HG03095 (cell line): ENCODE measurements around the gene SMIM44.

Experiments used
- ATAC-seq: cut with Tn5 transposase; IDR thresholded peaks from one replicate; pipeline ENCODE4 v1.9.1; 2021; ENCODE audit warnings: moderate library complexity; ENCODE audit not compliant: unreplicated experiment

Gene SMIM44

DNA sequence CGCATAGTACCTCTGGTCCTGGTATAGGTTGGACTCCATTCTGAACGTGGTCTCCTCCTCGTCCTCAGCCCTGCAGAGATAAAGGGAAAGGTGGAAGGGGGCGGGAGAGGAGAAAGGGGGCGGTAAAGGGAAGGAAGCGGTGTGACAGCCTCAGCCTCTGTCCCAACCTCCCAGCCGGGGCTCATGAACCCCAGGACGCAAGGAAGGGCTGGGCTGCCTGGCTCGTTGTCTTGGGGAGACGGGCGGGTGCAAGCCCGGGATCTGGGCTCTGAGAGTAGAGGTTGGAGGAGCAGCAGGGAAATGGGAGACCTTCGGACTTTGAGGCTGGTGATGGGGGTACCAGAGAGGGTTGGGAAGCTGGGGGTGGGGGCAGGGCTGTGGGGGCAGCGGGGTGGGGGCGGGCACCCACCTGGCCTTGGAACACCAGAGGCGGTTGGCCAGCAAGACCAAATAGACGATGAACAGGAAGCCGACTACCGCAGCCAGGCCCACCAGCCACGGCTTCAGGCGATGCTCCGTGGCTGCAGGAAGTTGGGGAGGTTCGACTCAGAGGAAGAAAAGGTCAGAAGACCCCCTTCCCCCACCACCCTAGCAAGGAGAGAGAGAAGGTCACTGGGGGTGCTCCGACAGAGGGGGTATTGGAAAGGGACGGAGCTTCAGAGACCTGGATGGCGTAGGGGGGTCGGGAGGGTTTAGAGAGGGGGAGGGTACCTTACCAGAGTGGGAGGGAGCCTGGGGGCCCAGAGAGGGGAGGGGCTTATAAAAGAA is 4.6 kb downstream of the SMIM44 start:
- no peak for ATAC-seq

DNA sequence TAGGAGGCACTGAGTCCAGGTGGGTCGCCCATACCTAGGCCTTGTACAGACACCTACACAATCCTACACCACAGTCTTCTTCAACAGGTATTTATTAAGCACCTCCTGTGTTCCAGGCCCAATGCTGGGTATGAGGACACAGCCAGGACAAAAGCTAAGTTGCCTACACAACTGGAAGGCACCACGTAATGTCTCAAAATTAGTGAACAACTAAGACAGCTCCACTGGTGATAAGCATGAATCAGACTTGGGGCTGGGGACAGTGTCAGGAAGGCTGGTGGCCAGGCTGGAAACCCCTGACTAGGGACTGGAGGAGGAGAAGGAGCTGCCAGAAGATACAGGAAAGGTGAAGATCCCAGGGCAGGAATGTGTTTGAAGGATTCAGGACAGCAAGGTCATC is 5.3 kb downstream of the SMIM44 start:
- no peak for ATAC-seq

DNA sequence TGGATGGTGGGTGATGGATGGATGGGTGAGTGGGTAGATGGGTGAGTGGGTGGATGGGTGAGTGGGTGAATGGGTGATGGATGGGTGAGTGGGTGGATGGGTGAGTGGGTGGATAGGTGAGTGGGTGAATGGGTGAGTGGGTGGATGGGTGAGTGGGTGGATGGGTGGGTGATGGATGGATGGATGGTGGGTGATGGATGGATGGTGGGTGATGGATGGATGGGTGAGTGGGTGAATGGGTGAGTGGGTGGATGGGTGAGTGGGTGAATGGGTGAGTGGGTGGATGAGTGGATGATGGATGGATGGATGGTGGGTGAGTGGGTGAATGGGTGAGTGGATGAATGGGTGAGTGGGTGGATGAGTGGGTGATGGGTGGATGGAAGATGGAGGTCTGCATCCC is 5.7 kb downstream of the SMIM44 start:
- ATAC-seq: no peak

DNA sequence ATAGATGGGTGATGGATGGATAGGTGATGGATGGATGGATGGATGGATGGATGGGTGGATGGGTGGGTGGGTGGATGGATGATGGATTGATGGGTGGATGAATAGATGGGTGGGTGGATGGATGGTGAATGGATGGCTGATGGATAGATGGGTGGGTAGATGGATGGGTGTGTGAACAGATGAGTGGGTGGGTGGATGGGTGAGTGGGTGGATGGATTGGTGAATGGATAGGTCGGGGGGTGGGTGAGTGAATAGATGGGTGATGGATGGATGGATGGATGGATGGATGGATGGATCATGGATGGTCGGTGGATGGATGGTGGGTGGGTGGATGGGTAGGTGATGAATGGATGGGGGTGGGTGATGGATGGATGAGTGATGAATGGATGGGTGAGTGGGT is 6.4 kb downstream of the SMIM44 start:
- ATAC-seq: no peak

DNA sequence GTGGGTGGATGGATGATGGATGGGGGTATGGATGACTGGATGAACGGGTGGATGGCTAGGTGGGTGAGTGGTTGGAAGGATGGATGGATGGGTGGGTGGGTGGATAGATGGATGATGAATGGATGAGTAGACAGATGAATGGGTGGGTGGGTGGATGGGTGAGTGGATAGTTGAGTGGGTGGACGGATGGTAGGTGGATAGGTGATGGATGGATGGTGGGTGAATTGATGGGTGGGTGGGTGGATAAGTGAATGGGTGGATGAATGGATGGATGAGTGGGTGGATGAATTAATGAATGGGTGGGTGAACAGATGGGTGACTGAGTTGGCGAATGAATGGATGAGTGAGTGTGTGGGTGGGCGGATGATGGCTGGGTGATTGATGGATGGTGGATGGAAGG is 7.8 kb downstream of the SMIM44 start:
- no peak for ATAC-seq

DNA sequence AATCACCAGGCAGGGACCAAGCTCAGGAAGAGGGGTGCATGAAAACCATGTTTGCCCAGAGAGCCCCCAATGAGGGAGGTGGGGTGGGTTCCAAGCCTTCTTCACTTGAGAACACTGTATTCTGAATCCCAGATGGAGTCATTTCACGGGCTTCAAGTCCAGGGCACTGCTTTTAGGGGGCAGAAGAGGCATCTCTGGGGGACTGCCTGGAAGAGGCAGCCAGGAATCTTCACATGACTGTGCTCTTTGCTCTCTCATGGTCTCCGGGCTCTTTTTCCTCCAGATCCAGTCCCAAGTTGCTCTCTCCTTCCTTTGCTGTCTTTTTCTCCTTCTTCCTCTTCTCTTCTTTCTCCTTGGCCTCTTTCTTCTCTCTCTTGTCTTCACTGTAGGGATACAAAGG is 8.6 kb downstream of the SMIM44 start:
- ATAC-seq: no peak

DNA sequence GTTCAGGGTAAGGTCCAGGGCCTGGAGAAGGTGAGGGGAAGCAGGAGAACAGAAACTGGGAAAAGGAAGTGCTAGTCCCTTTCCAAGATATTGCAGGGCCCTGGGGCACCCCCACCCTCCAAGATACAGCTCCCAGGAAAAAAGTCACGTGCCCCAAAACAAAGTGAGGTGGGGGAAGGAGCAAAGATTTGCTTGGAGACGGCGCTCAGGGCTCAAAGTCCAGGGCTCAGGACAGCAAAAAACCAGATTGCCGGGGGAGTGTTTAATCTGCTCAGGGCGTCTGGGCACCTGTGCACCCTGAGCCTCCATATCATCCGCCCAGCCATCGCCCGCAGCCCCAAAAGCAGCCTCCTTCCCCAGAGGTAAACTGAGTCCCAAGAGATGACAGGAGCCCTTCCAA is 9.2 kb downstream of the SMIM44 start:
- no peak for ATAC-seq

DNA sequence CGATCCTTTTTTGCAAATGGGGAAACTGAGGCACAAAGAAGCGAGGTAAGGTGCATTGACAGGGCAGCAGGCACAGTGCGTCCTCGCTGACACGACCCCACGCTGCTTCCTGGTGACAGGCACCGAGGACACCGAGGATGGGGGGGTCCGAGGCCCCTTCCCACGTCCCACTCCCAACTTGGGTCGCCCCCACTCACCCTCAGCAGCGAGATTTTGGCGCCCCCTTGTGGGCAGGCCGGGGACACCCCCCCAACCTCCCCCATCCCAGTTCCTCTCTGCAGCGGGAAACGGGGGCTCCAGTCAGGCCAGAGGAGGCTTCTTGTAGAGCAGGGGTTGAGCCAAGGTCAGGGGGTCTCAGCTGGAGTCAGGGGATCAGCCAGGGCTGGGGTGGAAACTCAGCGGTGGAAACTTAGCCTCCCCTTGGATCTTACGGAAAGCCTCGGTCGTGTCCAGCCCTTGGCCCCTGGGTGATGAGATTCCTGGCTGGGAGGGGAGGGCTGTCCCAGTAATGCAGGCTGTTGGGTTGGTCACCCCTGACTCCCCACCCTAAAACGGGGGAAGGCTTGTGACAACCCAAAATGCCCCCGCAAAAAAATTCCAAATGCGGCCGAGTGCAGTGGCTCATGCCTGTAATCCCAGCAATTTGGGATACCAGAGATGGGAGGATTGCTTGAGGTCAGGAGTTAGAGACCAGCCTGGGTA is 11.1 kb downstream of the SMIM44 start:
- no peak for ATAC-seq

DNA sequence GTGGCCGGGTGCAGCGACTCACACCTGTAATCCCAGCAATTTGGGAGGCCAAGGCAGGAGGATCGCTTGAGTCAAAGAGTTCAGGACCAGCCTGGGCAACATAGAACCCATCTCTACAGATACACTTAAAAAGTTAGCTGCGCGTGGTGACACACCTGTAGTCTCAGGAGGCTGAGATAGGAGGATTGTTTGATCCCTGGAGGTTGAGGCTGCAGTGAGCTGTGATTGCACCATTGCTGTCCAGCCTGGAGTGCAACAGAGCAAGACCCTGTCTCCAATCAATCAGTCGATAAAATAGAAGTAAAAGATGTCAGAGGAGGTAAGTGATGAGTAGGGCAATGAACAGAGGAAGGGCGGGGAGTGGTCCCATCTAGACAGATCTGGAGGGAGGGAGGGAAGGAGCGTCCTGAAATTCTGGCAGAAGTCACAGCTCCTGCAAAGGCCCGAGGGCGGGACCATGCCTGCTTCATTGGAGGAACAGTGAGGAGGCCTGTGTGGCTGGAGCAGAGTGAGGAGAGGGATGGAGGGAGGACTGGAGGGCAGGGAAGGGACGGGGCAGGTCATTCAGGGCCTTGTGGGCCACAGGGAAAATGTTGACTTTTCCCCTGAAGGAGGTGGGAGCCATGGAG is 12.6 kb downstream of the SMIM44 start:
- no peak for ATAC-seq

DNA sequence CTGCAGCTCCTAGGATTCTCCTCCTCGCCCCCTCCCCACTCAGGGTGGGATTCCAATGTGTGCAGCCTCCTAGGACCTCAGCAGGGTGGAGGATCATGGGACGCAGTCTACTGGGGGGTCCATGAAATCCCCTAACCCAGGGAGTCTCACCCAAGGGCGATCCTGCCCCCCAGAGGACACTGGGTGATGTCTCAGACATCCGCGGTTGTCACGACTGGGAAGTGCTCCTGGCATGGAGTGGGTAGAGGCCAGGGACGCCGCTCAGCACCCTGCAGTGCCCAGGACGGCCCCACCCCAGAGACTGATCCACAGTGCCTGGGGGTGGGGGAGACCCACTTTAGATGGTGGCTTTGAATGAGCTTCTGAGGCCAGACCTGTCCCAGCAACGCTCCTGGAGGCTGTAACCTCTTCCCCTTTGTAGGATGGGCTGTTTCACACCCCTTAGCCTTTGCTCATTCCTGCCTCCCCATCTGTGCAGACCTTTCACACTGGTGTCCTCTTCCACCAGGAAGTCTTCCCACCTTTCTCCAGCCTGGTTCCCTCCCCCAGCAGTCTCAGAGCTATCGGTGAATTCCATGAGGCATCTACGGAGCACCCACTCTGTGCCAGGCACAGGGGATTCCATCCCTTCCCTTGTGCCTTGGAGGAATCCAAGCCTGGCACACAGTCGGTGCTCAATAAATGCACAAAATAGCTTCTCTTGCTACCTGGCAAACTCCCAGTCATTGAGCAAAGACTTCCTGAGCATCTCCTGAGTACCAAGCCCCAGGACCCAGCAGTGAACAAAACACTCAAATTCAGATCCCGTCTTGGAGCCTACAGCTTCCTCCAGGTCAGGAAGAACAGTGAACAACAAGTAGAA is 13.4 kb downstream of the SMIM44 start:
- ATAC-seq: no peak

DNA sequence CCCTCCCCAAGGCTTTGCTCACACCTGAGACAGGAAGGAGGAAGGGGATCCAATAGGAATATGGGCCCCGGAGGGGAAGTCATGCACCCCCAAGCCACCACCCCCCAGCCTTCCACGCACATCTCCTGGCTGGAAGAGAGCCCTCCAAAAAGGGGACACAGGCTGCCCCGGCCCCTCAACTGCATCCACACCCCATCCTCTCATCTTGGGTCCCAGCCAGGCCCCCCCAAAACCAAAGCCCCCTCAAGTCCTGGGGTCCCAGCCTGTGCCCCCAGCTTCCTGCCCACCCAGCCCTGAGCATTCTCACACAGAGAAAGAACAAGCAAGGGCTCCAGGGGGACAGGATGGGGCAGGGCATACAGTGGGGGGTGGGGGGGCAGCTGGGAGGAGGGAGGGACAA is 15.0 kb downstream of the SMIM44 start:
- no peak for ATAC-seq

DNA sequence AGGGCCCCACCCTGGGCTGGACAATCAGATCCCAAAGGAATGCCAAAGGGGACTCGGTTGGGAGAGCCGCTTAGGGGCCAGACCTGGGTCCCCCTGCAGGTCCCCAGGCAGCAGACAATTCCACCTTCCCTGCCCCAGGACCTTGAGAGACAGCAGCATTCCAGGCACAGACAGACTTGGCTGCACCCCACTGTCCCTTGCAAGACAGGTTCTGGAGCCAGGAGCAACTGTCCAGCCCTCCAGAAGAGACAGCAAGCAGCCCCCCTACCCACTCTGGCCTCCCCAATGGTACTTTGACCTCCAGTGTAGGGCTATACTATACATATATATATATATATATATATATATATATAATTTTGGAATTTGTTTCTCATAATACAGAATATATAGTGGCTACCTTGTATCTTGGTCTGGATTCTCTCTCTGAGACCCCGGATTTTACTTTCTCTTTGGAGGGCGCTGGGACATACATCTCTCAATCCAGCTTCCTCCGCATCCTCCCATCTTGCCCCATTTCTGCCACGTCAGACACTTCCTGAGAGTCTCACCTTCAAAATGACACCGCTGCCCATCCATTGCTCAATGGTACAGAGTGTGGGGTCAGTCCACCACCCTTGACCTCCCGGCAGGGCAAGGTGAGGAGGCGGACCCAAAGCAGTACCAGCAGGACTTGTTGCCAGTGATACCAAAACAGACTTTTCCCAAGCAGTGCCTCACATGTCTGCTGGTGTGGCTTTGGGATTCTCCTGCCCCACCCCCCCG is 15.6 kb downstream of the SMIM44 start:
- no peak for ATAC-seq

DNA sequence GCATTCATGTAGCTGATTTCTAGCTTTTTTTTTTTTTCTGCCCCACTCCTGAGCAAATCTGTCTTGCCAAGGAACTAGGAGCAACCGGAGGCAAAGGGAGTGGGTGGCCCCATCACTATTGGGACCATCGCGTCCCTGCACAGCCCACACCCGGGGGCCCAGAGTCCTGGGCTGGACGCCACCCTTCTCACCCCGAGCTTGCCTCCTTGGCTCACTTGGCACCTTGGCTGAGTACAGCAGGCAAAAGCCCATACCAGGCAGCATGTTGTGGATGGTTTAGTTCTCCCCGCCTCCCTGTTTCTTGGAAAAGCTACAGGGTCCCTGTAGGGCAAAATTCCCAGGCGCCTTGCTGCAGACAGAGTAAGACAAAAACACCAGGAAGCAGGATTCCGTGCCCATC is 16.6 kb downstream of the SMIM44 start:
- no peak for ATAC-seq

DNA sequence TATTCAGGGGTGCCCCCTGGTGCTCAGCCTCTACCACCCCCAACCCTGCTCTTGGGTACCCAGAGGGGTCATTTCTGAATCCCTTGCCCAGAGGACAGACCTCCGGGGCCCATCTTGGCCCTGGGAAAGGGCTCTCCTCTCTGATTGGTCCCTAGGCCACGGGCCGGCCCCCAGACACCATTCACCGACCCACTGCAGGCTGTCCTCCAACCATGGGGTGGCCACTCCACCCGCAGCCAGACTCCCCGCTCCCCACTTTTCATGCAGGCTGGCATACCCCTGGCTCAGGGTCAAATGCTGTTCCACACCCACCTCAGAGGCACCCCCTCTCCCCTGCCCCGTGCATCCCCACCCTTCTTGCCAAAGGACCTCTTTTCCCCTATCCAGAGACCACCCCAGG is 17.7 kb downstream of the SMIM44 start:
- no peak for ATAC-seq

DNA sequence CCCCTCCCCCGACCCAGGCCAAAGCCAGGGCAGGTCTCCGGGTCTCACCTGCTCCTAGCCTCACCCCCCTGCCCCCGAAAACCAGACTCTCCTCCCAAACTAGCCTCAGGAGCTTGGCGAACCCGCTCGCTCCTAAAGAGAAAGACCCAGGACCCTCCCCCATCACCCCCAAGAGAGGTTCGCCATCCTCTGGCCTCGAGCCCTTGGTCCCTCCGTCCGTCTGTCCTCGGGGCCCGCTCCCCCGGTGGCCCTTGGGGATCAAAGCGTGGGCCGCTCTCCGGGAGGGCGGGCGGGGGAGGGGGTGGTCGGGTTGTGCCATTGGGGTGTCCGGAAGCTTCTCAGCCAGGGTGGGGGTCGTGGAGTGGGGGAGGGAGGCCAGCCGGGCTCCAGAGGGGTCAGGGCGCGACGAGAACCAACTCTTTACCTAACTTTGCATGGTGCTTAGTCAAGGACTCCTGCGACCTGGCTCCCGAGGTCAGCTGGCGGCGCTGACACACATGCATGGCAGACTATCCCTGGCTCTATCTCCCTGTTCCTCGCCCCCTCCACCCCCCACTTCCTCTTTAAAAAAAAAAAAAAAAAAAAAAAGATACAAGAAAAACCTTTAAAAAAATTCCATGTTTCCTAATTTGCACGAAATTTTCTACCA is 18.5 kb downstream of the SMIM44 start:
- ATAC-seq: no peak

DNA sequence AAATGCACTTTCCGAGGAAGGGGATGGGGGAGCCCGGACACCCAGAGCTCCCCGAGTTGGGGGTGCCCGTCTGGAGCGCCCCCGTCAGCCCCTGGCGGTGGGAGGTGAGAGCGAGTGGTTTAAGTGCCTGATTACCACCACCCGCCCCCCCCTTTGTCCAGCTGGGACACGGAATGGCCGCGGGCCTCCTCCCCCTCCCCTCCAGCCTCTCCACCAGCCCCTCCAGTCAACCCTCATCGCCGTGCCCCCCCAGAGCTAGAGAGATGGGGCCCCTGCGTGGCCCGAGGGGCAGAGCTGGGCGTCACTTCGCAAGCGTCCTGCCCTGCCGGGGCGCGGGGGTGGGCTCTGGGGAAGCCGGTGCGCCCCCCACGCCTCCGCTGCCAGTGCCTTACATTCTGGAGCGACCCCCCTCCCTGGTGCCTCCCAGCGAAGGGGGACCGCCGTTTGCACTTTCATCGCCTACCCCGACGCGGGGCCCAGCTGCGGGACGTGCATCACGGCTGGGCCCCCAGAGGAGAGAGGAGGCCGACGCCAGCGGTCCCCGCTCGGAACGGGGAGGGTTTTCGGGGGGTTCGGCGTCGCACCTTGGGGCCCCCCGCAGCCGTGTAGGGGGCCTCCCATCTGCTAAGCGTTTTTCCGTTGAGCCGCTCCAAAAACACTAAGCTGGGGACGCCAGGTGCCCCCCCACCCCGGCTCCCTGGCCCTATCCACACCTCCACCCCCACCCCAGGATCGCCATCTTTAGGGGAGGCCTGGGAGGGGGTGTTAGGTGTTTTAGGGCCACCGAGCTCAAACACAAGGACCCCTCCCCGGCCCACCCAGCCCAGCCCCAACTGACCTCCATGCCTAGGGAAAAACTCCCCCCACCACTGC is 19.3 kb downstream of the SMIM44 start:
- no peak for ATAC-seq

DNA sequence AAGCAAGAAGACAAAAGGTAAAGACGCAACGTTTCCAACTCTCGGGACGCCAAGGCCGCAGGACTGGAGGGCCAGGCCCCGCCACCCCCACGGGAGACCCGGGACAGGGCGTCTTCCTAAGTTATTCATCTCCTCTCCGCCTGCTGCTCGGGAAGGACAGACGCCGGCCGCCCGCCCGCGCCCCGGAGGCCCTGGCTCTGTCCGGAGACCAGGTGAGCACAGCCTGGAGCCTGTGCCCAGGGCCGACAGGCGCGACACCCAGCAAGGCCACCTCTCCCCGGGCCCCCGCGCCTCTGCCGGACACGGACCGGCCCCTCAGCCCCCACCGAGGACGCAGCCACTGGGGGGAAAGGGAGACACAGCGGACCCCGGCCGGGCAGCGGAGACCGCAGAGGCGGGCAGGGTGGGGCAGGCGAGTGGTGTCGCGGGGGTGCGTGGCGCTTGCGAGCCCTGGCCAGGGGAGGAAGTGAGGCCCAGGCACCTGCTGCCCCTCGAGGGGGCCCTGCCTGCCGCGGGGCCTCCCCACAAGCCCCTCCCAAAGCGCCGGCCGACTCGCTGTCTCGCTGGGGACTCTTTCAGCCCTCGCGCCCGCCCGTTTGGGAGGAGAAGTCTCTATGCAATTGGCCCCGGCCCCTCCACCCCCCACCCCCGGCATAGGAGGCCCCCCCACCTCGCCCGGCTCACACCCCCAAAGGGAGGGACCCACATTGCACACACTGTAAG is 20.1 kb downstream of the SMIM44 start:
- ATAC-seq: no peak

DNA sequence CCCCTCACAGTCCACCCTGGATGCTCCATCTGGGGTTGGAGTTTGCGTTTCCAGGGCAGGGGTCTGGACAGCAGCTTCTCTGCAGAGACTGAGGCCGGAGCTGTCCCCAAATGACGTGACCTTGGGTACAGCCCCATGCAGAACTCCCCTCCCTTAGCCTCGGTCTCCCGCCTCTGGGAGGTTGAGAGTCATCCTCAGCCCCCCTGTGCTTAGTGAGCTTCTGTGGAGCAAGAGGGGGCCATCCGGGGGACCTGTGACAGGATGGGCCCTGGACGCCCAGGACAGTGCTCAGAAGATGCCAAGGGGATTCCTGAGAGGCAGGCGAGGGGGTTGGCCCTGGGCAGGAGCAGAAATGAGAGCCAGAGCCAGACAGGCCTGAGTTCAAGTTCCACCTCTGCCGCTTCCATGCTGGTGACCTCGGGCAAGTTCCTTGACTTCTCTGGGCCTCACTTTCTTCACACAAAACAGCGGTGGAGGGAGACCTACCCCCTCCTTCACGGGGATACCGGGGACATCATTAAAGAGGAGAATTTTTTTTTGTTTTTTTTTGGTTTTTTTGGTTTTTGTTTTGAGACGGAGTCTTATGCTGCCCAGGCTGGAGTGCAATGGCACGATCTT is 23.2 kb downstream of the SMIM44 start:
- ATAC-seq: no peak
